IMR-90 (cell line): ENCODE measurements around the gene EBF3. TPM values are rescaled to one million over a fixed set of nuclear protein-coding genes. Genes with fewer than 3 reads are reported as not detected.

ENCODE experiments used
- ATAC-seq: fragments of 200-7000 bp; cut with Tn5 transposase; 2 replicates; pipeline ENCODE4 v1.9.1; 2020; ENCODE audit warnings: low read depth, mild to moderate bottlenecking, moderate library complexity
- BruUV-seq: library from RNA; stranded (reverse); fragments of 400-500 nt; replicated peaks from 2 replicates; lab custom pipeline; 2021; lab: Mats Ljungman, UMichigan
- CTCF ChIA-PET: fragments of 300-600 bp; formaldehyde crosslinking; extraction: SDS; loops from one replicate; lab custom pipeline; 2021; ENCODE audit warnings: antibody characterized with exemption; lab: Yijun Ruan, JAX
- POLR2A ChIA-PET: fragments of 300-600 bp; sonication (Branson Sonifier 250); formaldehyde crosslinking; loops from one replicate; lab custom pipeline; 2022; ENCODE audit warnings: antibody characterized with exemption; ENCODE audit not compliant: unreplicated experiment; lab: Charles Lee
- DNase-seq: peaks from one replicate; pipeline ENCODE4 v3.0.0; 2013
- H2AFZ ChIP-seq: replicated peaks from 2 replicates; pipeline ENCODE3; 2013; ENCODE audit warnings: low read length, mild to moderate bottlenecking; ENCODE audit not compliant: poor library complexity
- H2AK5ac ChIP-seq: 2 replicates; pipeline ENCODE4 v1.6.1; 2013; ENCODE audit warnings: low read depth, low read length, inconsistent platforms
- H2AK9ac ChIP-seq: replicated peaks from 2 replicates; pipeline ENCODE3; 2013; ENCODE audit warnings: mild to moderate bottlenecking, low read depth, low read length, moderate library complexity; ENCODE audit not compliant: poor library complexity
- H2BK120ac ChIP-seq: 2 replicates; pipeline ENCODE4 v1.6.1; 2013; ENCODE audit warnings: low read depth, low read length, inconsistent platforms
- H2BK15ac ChIP-seq: 3 replicates; pipeline ENCODE4 v1.6.1; 2013; ENCODE audit warnings: low read depth, low read length, inconsistent platforms
- H2BK20ac ChIP-seq: 2 replicates; pipeline ENCODE4 v1.6.1; 2013; ENCODE audit warnings: low read depth, mild to moderate bottlenecking, inconsistent platforms, low read length, moderate library complexity
- H2BK5ac ChIP-seq: 2 replicates; pipeline ENCODE4 v1.6.1; 2013; ENCODE audit warnings: mild to moderate bottlenecking, low read depth, low read length, inconsistent platforms; ENCODE audit not compliant: poor library complexity, severe bottlenecking
- H3K14ac ChIP-seq: replicated peaks from 2 replicates; pipeline ENCODE4 v1.6.1; 2013; ENCODE audit warnings: low read depth, low read length, inconsistent platforms
- H3K18ac ChIP-seq: 2 replicates; pipeline ENCODE4 v1.6.1; 2013; ENCODE audit warnings: low read depth, low read length, control low read depth
- H3K23ac ChIP-seq: 2 replicates; pipeline ENCODE4 v1.6.1; 2013; ENCODE audit warnings: low read depth, low read length, inconsistent platforms
- H3K27ac ChIP-seq: 2 replicates; pipeline ENCODE4 v1.5.1; 2013; ENCODE audit warnings: mild to moderate bottlenecking, control low read depth, low read length; ENCODE audit not compliant: insufficient read depth
- H3K27me3 ChIP-seq: 2 replicates; pipeline ENCODE4 v1.6.1; 2013; ENCODE audit warnings: low read length; ENCODE audit not compliant: control insufficient read depth, insufficient read depth
- H3K36me3 ChIP-seq: 2 replicates; pipeline ENCODE4 v1.6.1; 2013; ENCODE audit warnings: low read length, mixed read lengths; ENCODE audit not compliant: control insufficient read depth, insufficient read depth
- H3K4ac ChIP-seq: 2 replicates; pipeline ENCODE4 v1.6.1; 2013; ENCODE audit warnings: low read depth, low read length, inconsistent platforms
- H3K4me1 ChIP-seq: 2 replicates; pipeline ENCODE4 v1.6.1; 2013; ENCODE audit warnings: low read length, mixed read lengths; ENCODE audit not compliant: control insufficient read depth, insufficient read depth
- H3K4me2 ChIP-seq: 2 replicates; pipeline ENCODE4 v1.6.1; 2013; ENCODE audit warnings: low read depth, mild to moderate bottlenecking, control low read depth, low read length, moderate library complexity
- H3K4me3 ChIP-seq: 2 replicates; pipeline ENCODE4 v1.5.1; 2013; ENCODE audit warnings: low read depth, mild to moderate bottlenecking, control low read depth, low read length, moderate library complexity; ENCODE audit not compliant: insufficient read depth
- H3K56ac ChIP-seq: 2 replicates; pipeline ENCODE4 v1.6.1; 2013; ENCODE audit warnings: low read length, inconsistent platforms; ENCODE audit not compliant: insufficient read depth; ENCODE audit errors: extremely low read depth
- H3K79me1 ChIP-seq, 2 experiments: 2 replicates each; pipeline ENCODE4 v1.6.1; 2013; ENCODE audit warnings: low read length in 2 of 2, inconsistent platforms in 1 of 2, low read depth in 1 of 2
- H3K9ac ChIP-seq: 2 replicates; pipeline ENCODE4 v1.6.1; 2013; ENCODE audit warnings: low read depth, low read length, control low read depth
- H3K9me1 ChIP-seq: 2 replicates; pipeline ENCODE4 v1.6.1; 2013; ENCODE audit warnings: low read length, inconsistent platforms; ENCODE audit not compliant: insufficient read depth
- H3K9me3 ChIP-seq: 2 replicates; pipeline ENCODE4 v1.6.1; 2013; ENCODE audit warnings: low read length; ENCODE audit not compliant: control insufficient read depth, insufficient read depth
- H4K20me1 ChIP-seq: 2 replicates; pipeline ENCODE4 v1.6.1; 2013; ENCODE audit warnings: low read length, inconsistent platforms; ENCODE audit not compliant: insufficient read depth
- H4K5ac ChIP-seq: 2 replicates; pipeline ENCODE4 v1.6.1; 2013; ENCODE audit warnings: mild to moderate bottlenecking, low read depth, low read length, control low read depth
- H4K8ac ChIP-seq, 2 experiments: 2 replicates each; pipeline ENCODE4 v1.6.1; 2013; ENCODE audit warnings: low read depth in 2 of 2, low read length in 2 of 2, control low read depth in 1 of 2, inconsistent platforms in 1 of 2
- H4K91ac ChIP-seq: 2 replicates; pipeline ENCODE4 v1.6.1; 2013; ENCODE audit warnings: low read depth, low read length, inconsistent platforms; ENCODE audit not compliant: insufficient read depth
- CEBPB ChIP-seq: IDR thresholded peaks from 2 replicates; pipeline ENCODE4 v1.6.1; 2012; ENCODE audit warnings: low read depth, low read length, improper control_type of control experiment
- FOS ChIP-seq: fragments of 150-350 bp; IDR thresholded peaks from 2 replicates; pipeline ENCODE4 v1.6.1; 2016; ENCODE audit warnings: low read depth, low read length
- MXI1 ChIP-seq: IDR thresholded peaks from 2 replicates; pipeline ENCODE4 v1.6.1; 2012; ENCODE audit warnings: low read depth, mild to moderate bottlenecking, low read length, moderate library complexity, borderline replicate concordance
- POLR2A ChIP-seq: IDR thresholded peaks from 2 replicates; pipeline ENCODE4 v1.6.1; 2012; ENCODE audit warnings: mild to moderate bottlenecking, low read depth, low read length
- RAD21 ChIP-seq: IDR thresholded peaks from 2 replicates; pipeline ENCODE4 v1.6.1; 2012; ENCODE audit warnings: low read length, improper control_type of control experiment
- RCOR1 ChIP-seq: IDR thresholded peaks from 2 replicates; pipeline ENCODE4 v1.6.1; 2012; ENCODE audit warnings: mild to moderate bottlenecking, low read length, improper control_type of control experiment; ENCODE audit not compliant: insufficient replicate concordance
- RFX5 ChIP-seq: IDR thresholded peaks from 2 replicates; pipeline ENCODE4 v1.8.0; 2012; ENCODE audit warnings: low read depth, mild to moderate bottlenecking, low read length, moderate library complexity
- SMC3 ChIP-seq: fragments of 150-350 bp; IDR thresholded peaks from 2 replicates; pipeline ENCODE4 v1.6.1; 2016; ENCODE audit warnings: low read depth, mild to moderate bottlenecking, antibody characterized with exemption, low read length, moderate library complexity
- WGBS, 2 experiments: methylation state at CpG; one replicate each; pipeline versions ENCODE4 v1.1.5 to v1.1.7; 2013; ENCODE audit warnings: missing lambda C conversion rate in 2 of 2; ENCODE audit not compliant: insufficient read length in 1 of 2; ENCODE audit errors: extremely low coverage in 2 of 2; 5-methylcytosine and 5-hydroxymethylcytosine counted together
- dilution Hi-C: fragments of 300-500 bp; cut with HindIII; formaldehyde crosslinking; loops from one replicate; pipeline ENCODE4 v1.14.3; 2018; ENCODE audit warnings: low sequenced_read_pairs; ENCODE audit not compliant: unreplicated experiment
- in situ Hi-C: fragments of 300-500 bp; cut with MboI; formaldehyde crosslinking; loops from 3 replicates; pipeline ENCODE4 v1.14.3; 2019; ENCODE audit warnings: low sequenced_read_pairs, inconsistent platforms, mixed read lengths
- intact Hi-C: fragments of 100-400 bp; cut with micrococcal nuclease; formaldehyde crosslinking; loops from 2 replicates; pipeline ENCODE4 v1.10.0; 2022
- polyA plus RNA-seq, 3 experiments: library from polyadenylated mRNA; depleted of rRNA; stranded (reverse); fragments of >200 nt; gene quantifications; 2 replicates each; pipeline ENCODE4 v1.2.3, GENCODE V29; 2012; ENCODE audit warnings: low replicate concordance in 1 of 3
- total RNA-seq: library from RNA; depleted of rRNA; stranded (reverse); fragments of >200 nt; gene quantifications from 2 replicates; pipeline ENCODE4 v1.2.3, GENCODE V29; 2012
- TF ChIP-seq, protein P1 (sequence below): conservative IDR thresholded peaks from 2 replicates; pipeline ENCODE4 v1.5.1; 2012; ENCODE audit warnings: mild to moderate bottlenecking, low read depth, low read length, improper control_type of control experiment
- TF ChIP-seq, protein P2 (sequence below): fragments of 150-350 bp; IDR thresholded peaks from 2 replicates; pipeline ENCODE4 v1.6.1; 2017; ENCODE audit warnings: mild to moderate bottlenecking, antibody characterized with exemption, low read length, low read depth

The EBF3 gene
- total and polyA plus RNA-seq, 2 of the 4 experiments (the other 2 are of a cell fraction) = 0.36 to 0.70 TPM

DNA sequence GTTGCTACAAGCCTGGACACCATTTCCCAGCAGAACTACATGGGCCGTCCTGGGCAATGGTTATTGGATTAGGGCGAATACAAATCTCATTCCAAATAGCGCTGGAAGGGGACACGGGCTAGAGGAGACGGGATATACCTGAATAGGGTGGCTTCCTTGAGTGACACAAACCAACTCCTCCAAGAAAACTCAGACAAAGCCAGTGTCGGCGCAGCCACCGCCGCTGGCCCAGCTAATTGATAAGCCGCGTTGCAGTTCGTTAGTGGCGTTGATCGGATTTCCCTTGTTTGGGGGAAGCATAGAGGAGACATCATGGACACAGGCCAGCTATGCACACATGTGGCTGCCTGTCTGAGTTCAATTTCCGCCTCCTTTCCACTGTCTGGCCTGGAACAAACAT lies 55.7 kb downstream of the EBF3 start:
- TF ChIP-seq RFX5 (no peak), POLR2A (no peak), FOS (no peak), MXI1 (no peak), SMC3 (no peak), RAD21 (no peak), CEBPB (no peak), RCOR1 (no peak)
- TF ChIP-seq, protein P1, sequence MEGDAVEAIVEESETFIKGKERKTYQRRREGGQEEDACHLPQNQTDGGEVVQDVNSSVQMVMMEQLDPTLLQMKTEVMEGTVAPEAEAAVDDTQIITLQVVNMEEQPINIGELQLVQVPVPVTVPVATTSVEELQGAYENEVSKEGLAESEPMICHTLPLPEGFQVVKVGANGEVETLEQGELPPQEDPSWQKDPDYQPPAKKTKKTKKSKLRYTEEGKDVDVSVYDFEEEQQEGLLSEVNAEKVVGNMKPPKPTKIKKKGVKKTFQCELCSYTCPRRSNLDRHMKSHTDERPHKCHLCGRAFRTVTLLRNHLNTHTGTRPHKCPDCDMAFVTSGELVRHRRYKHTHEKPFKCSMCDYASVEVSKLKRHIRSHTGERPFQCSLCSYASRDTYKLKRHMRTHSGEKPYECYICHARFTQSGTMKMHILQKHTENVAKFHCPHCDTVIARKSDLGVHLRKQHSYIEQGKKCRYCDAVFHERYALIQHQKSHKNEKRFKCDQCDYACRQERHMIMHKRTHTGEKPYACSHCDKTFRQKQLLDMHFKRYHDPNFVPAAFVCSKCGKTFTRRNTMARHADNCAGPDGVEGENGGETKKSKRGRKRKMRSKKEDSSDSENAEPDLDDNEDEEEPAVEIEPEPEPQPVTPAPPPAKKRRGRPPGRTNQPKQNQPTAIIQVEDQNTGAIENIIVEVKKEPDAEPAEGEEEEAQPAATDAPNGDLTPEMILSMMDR = no peak
- TF ChIP-seq, protein P2, sequence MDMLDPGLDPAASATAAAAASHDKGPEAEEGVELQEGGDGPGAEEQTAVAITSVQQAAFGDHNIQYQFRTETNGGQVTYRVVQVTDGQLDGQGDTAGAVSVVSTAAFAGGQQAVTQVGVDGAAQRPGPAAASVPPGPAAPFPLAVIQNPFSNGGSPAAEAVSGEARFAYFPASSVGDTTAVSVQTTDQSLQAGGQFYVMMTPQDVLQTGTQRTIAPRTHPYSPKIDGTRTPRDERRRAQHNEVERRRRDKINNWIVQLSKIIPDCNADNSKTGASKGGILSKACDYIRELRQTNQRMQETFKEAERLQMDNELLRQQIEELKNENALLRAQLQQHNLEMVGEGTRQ = no peak
- intact Hi-C loops = no loop called here
- BruUV-seq = no TSS peak
- no peaks in the 10 kb centered on the region for H3K36me3 ChIP-seq
- POLR2A ChIA-PET = no interaction called here
- CTCF ChIA-PET = no interaction called here
- H2BK5ac ChIP-seq = no peak overlapping the region
- H3K9ac ChIP-seq = no peak overlapping the region
- no peak overlapping the region for H2BK120ac ChIP-seq
- no peak overlapping the region for H3K23ac ChIP-seq
- no peak overlapping the region for H2AK5ac ChIP-seq
- H2BK20ac ChIP-seq = no peak overlapping the region
- no peaks in the 10 kb centered on the region for H3K79me1 ChIP-seq
- no peak overlapping the region for H2BK15ac ChIP-seq
- H3K27ac ChIP-seq = no peak overlapping the region
- H4K91ac ChIP-seq = no peak overlapping the region
- ATAC-seq = no peak
- dilution Hi-C loops = no loop called here
- no peaks in the 10 kb centered on the region for H3K27me3 ChIP-seq
- H2AK9ac ChIP-seq = no peak overlapping the region
- DNase-seq = no peak
- WGBS, 2 experiments = 96% methylated on average over 7 of the region's 15 CpGs; no CpG with 5 or more reads in 1 of the 2 experiments
- no peak overlapping the region for H3K56ac ChIP-seq
- in situ Hi-C loops = no loop called here
- no peak overlapping the region for H2AFZ ChIP-seq
- H4K5ac ChIP-seq = no peak overlapping the region
- H3K9me3 ChIP-seq = no peaks in the 10 kb centered on the region
- H3K4ac ChIP-seq = no peak overlapping the region
- no peak overlapping the region for H3K14ac ChIP-seq
- H3K4me1 ChIP-seq = no peaks in the 10 kb centered on the region
- H3K4me3 ChIP-seq = no peak overlapping the region
- no peak overlapping the region for H3K4me2 ChIP-seq
- no peak overlapping the region for H3K18ac ChIP-seq
- H3K9me1 ChIP-seq = no peaks in the 10 kb centered on the region
- H4K20me1 ChIP-seq = no peaks in the 10 kb centered on the region
- no peak overlapping the region for H4K8ac ChIP-seq
